Measurements from ENCODE around the gene FGR.

The FGR gene

GRCh38 chr1:27615346-27616192 is 19.4 kb downstream of the FGR start:
- no peak for DNase-seq

- no peak for DNase-seq
These were observed 20.2 kb downstream of the FGR start for GRCh38 chr1:27614625-27615344.

- DNase-seq = no peak
These were observed 20.9 kb downstream of the FGR start for GRCh38 chr1:27614043-27614624.

- no peak for DNase-seq
These were observed 22.3 kb downstream of the FGR start for GRCh38 chr1:27612718-27613117.

- no peak for DNase-seq
These were observed 23.5 kb downstream of the FGR start for GRCh38 chr1:27611450-27611849.

GRCh38 chr1:27609618-27610240 is 25.3 kb downstream of the FGR start:
- DNase-seq = no peak

- no peak for DNase-seq
These were observed 25.8 kb downstream of the FGR start for GRCh38 chr1:27609210-27609555.

GRCh38 chr1:27607239-27607804 is 27.7 kb downstream of the FGR start:
- DNase-seq = no peak

GRCh38 chr1:27606708-27607238 is 28.2 kb downstream of the FGR start:
- no peak for DNase-seq

GRCh38 chr1:27605796-27606707 is 28.9 kb downstream of the FGR start:
- DNase-seq = peak; percentile 76

GRCh38 chr1:27605300-27605766 is 29.7 kb downstream of the FGR start:
- DNase-seq = no peak

- no peak for DNase-seq
These were observed 30.2 kb downstream of the FGR start for GRCh38 chr1:27604579-27605299.

GRCh38 chr1:27603681-27604578 is 31.1 kb downstream of the FGR start, which contains the start of gene AHDC1:
Gene AHDC1, minus strand, starts transcription at chr1:27604144. Its CDS starts 52,029 bp downstream, at chr1:27552115.
- DNase-seq = peak; percentile 95

GRCh38 chr1:27603309-27603680 is 31.7 kb downstream of the FGR start:
- DNase-seq = no peak

- no peak for DNase-seq
These were observed 32.3 kb downstream of the FGR start for GRCh38 chr1:27602462-27603308.

GRCh38 chr1:27601771-27602461 is 33.1 kb downstream of the FGR start:
- DNase-seq = no peak

GRCh38 chr1:27601321-27601770 is 33.6 kb downstream of the FGR start:
- no peak for DNase-seq

Data from activated CD8-positive, alpha-beta memory T cell treated with anti-CD3 and anti-CD28 coated beads, Interleukin-2, amount 50 U/mL, for 48 hours (primary cell).